Aorta (tissue), 5 donors: Measurements from ENCODE around the gene PIP4K2A. TPM values are rescaled to one million over a fixed set of nuclear protein-coding genes. Genes with fewer than 3 reads are reported as not detected.

Experiments
- ATAC-seq: fragments of 200-7000 bp; cut with Tn5 transposase; one replicate; pipeline ENCODE4 v1.9.1; 2022; ENCODE audit warnings: moderate library complexity; ENCODE audit not compliant: low FRiP score
- DNase-seq, 2 donors: peaks; one replicate each; pipeline ENCODE4 v3.0.0-alpha.2; 2020
- H3K27ac ChIP-seq, 2 donors: one replicate each; pipeline ENCODE4 v1.5.1; 2013; ENCODE audit warnings: low read length in 2 of 2, mild to moderate bottlenecking in 2 of 2, moderate library complexity in 2 of 2, control low read depth in 1 of 2, inconsistent platforms in 1 of 2, low read depth in 1 of 2
- H3K27me3 ChIP-seq, 2 donors: one replicate each; pipeline ENCODE4 v1.6.1; 2013; ENCODE audit warnings: control low read depth in 1 of 2, low read length in 1 of 2, mild to moderate bottlenecking in 1 of 2, moderate library complexity in 1 of 2; ENCODE audit not compliant: insufficient read depth in 2 of 2, control insufficient read depth in 1 of 2
- H3K36me3 ChIP-seq, 2 donors: one replicate each; pipeline ENCODE4 v1.6.1; 2013; ENCODE audit warnings: control low read depth in 1 of 2, low read length in 1 of 2, mild to moderate bottlenecking in 1 of 2; ENCODE audit not compliant: insufficient read depth in 2 of 2, control insufficient read depth in 1 of 2
- H3K4me1 ChIP-seq, 2 donors: one replicate each; pipeline ENCODE4 v1.6.1; 2013; ENCODE audit warnings: low read length in 2 of 2, control low read depth in 1 of 2, mild to moderate bottlenecking in 1 of 2, moderate library complexity in 1 of 2; ENCODE audit not compliant: insufficient read depth in 2 of 2, control insufficient read depth in 1 of 2
- H3K4me3 ChIP-seq, 2 donors: one replicate each; pipeline ENCODE4 v1.5.1; 2013; ENCODE audit warnings: low read length in 2 of 2, control low read depth in 1 of 2, mild to moderate bottlenecking in 1 of 2
- H3K9me3 ChIP-seq: one replicate; pipeline ENCODE4 v1.6.1; 2013; ENCODE audit warnings: mild to moderate bottlenecking, low read length; ENCODE audit not compliant: control insufficient read depth
- WGBS, 2 donors: extraction: QIAGEN DNeasy Blood & Tissue Kit; methylation state at CpG; one replicate each; pipeline ENCODE4 v1.1.7; 2013; 5-methylcytosine and 5-hydroxymethylcytosine counted together
- intact Hi-C, 2 donors: fragments of 100-400 bp; cut with DNase I; formaldehyde crosslinking; loops; one replicate each; pipeline versions ENCODE4 v1.14.2 to v1.15.0; 2022
- polyA plus RNA-seq, 2 donors: library from polyadenylated mRNA; stranded (reverse); fragments of 200-250 nt; gene quantifications; one replicate each; pipeline ENCODE4 v1.2.3, GENCODE V29; 2013
- total RNA-seq, 2 donors: library from RNA; stranded (reverse); fragmentation: NEBNext Ultra II Directional; extraction: Animal tissue kit (Norgen Biotek cat#: 25700); gene quantifications; one replicate each; pipeline ENCODE4 v1.2.1, GENCODE V29; 2021
- donor health status: healthy with polysubstance abuse.
- donor health status: Bipolar disorder and iron deficiency.
- donor health status: DM: no; HTN: no; CAD: no.
- donor health status: DM: no; HTN: no; CAD: no.
- donor health status: DM: yes; HTN: yes; CAD: no.

Gene PIP4K2A
- total and polyA plus RNA-seq, 4 donors: 24.2 to 90.3 (median 53.6) TPM

- Histone ChIP-seq H3K9me3 (no peaks in the 10 kb centered on the region), H3K4me1 (peaks cover 4 to 6% of the 10 kb centered on the region in 2 donors), H3K4me3 (no peak overlapping the region), H3K27ac (no peak overlapping the region), H3K36me3 (no peaks in the 10 kb centered on the region), H3K27me3 (no peaks in the 10 kb centered on the region)
- ATAC-seq (no peak), DNase-seq (no peak)
- intact Hi-C loops: no loop called here
- WGBS, 2 donors: 76 to 86% methylated on average over 6 of the region's 6 CpGs
These were observed 74.0 kb downstream of the PIP4K2A start for GRCh38 chr10:22640359-22640758.

DNA sequence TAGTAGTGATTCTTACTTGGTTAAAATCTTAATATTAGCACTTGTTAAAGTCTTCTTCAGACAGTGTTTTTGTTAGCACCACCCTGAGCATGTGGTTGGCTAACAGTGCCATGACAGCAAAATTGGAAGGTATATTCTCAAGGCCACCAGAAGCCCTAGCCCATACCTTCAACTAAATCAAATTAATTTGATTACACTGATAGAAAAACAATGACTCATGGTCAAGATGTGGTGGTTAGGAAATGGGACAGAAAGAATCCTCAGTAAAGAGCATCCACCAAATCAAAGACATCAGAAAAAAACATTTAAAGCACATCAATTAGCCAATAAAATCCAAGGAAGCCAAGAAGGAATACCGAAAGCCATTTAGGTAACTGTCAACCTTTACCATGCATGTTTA lies 75.5 kb downstream of the PIP4K2A start:
- intact Hi-C loops: no loop called here
- H3K36me3 ChIP-seq: no peaks in the 10 kb centered on the region
- no peaks in the 10 kb centered on the region for H3K9me3 ChIP-seq
- no peak for DNase-seq
- no peak for ATAC-seq
- H3K4me1 ChIP-seq: peaks cover 4 to 6% of the 10 kb centered on the region in 2 donors
- H3K4me3 ChIP-seq: no peak overlapping the region
- 99 to 100% methylated on average over 1 of the region's 1 CpG for WGBS, 2 donors
- H3K27me3 ChIP-seq: no peaks in the 10 kb centered on the region
- no peak overlapping the region for H3K27ac ChIP-seq

DNA sequence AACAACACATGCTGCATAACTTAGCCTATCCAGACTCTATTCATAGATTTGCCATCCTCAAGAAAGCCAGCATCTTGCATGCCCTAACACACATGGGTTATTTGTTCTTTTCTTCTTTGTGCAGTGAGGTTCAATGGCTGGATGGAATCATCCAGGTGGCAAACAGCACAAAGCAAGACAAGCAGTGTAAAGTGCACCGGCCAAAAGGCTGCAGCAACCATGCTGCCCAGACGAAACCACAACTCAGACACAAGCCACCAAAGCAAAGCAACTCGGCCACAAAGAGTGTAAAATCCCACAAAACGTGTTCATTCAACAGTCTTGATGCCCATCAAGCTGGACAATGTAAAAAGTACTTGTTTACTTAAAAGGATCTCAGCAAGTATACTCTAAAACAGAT lies 76.9 kb downstream of the PIP4K2A start:
- intact Hi-C loops: no loop called here
- Histone ChIP-seq H3K36me3 (no peaks in the 10 kb centered on the region), H3K27me3 (no peaks in the 10 kb centered on the region), H3K27ac (no peak overlapping the region), H3K4me3 (no peak overlapping the region), H3K4me1 (peaks cover 0 to 6% of the 10 kb centered on the region in 2 donors), H3K9me3 (no peaks in the 10 kb centered on the region)
- ATAC-seq (no peak), DNase-seq (no peak)
- WGBS, 2 donors: 93% methylated on average over 4 of the region's 4 CpGs

GRCh38 chr10:22635650-22636049 lies 78.7 kb downstream of the PIP4K2A start:
- H3K36me3 ChIP-seq: no peaks in the 10 kb centered on the region
- H3K9me3 ChIP-seq: no peaks in the 10 kb centered on the region
- H3K4me3 ChIP-seq: no peak overlapping the region
- ATAC-seq (no peak), DNase-seq (no peak)
- peaks cover 0 to 6% of the 10 kb centered on the region in 2 donors for H3K4me1 ChIP-seq
- no peaks in the 10 kb centered on the region for H3K27me3 ChIP-seq
- WGBS, 2 donors: 95 to 97% methylated on average over 10 of the region's 10 CpGs
- intact Hi-C loops: no loop called here
- H3K27ac ChIP-seq: no peak overlapping the region

DNA sequence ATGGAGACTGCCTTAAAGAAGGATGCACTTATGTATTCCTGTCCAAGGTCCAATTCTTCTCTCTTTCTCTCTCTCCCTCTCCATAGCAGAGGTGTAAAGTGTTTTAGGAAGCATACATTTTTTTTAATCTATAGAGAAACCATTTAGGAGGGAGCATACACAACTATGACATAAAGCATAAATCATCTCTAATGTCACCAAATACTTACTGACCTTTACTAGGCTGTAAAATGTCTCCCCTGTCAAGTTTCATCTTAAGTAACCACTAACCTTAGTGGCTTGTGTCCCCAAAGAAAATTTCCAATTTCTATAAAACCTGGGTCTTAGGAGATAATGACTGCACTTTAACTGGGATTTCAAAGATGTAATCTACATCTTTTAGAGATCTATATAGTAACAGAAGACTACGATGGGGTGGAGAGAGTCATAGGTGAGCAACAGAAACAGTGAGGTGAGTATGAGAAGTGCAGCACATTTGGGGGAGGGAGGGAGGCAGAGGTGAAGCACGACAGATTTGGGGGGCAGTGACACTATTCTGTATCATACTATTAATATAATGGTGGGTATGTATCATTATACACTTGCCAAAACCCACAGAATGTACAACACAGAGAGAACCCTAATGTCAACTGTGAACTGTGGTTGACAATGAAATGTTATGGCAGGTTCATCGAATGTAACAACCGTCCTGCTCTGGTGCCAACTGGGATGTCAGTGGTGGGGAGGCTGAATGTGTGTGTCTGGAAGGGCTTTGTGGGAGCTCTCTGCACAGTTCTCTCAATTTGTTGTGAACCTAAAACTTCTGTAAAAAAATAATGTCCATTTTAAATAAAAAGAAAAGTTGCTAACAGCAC lies 79.5 kb downstream of the PIP4K2A start:
- no peak for ATAC-seq
- Histone ChIP-seq H3K4me1 (peaks cover 3 to 5% of the 10 kb centered on the region in 2 donors), H3K27me3 (no peaks in the 10 kb centered on the region), H3K27ac (no peak overlapping the region), H3K9me3 (no peaks in the 10 kb centered on the region), H3K36me3 (no peaks in the 10 kb centered on the region), H3K4me3 (no peak overlapping the region)
- no peak for DNase-seq
- 90 to 93% methylated on average over 4 of the region's 4 CpGs for WGBS, 2 donors
- intact Hi-C loops: no loop called here

- Histone ChIP-seq H3K9me3 (no peaks in the 10 kb centered on the region), H3K36me3 (no peaks in the 10 kb centered on the region), H3K27me3 (no peaks in the 10 kb centered on the region), H3K4me3 (no peak overlapping the region), H3K27ac (no peak overlapping the region), H3K4me1 (peaks cover 4 to 5% of the 10 kb centered on the region in 2 donors)
- intact Hi-C loops: no loop called here
- no peak for DNase-seq
- no peak for ATAC-seq
- whole genome bisulfite sequencing, 2 donors: 94 to 95% methylated on average over 5 of the region's 5 CpGs
These were observed 80.3 kb downstream of the PIP4K2A start for GRCh38 chr10:22634093-22634492.

DNA sequence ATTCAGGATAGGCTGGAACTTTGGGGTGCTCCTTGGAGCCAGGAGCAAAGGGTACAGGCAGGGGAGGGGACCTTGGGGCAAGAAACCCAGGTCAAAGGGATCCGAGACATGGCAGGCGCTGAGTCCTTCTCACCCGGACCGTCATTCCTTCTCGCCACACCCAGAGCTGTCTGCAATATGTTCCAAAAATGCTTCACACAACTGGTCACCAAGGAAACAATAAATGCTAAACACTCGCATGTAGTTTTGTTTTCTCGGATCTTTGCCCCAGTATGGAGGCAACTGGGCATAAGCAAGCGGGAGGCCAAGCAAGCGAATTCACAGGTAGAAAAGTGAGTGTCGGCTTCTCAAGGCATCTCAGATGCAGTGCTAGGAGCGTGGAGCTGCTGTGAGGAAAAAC lies 80.8 kb downstream of the PIP4K2A start:
- DNase-seq: no peak
- no peak overlapping the region for H3K27ac ChIP-seq
- intact Hi-C loops: no loop called here
- H3K4me3 ChIP-seq: no peak overlapping the region
- WGBS, 2 donors: 95 to 96% methylated on average over 11 of the region's 11 CpGs
- no peak for ATAC-seq
- no peaks in the 10 kb centered on the region for H3K27me3 ChIP-seq
- no peaks in the 10 kb centered on the region for H3K36me3 ChIP-seq
- peaks cover 4 to 5% of the 10 kb centered on the region in 2 donors for H3K4me1 ChIP-seq
- H3K9me3 ChIP-seq: no peaks in the 10 kb centered on the region

DNA sequence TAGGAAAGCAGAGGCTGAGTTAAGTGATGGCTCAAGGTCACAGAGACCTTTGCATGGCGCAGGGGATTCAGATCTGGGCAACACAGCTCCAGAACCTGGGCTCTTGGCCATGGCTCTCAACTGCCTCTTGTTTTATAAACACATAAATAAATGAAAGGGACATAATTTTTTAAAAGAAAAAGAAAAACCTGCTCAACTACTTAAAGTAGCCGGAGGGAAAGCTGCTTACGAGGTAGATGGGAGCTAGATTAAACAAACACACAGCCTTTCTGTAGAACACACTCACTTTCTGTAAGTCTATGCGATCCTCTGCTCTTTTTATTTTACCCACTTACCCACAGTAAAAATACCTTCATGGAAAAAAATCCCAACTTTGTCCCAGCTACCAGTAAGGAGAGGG lies 81.3 kb downstream of the PIP4K2A start:
- Histone ChIP-seq H3K36me3 (no peaks in the 10 kb centered on the region), H3K27ac (no peak overlapping the region), H3K4me1 (peaks cover 4 to 5% of the 10 kb centered on the region in 2 donors), H3K9me3 (no peaks in the 10 kb centered on the region), H3K4me3 (no peak overlapping the region), H3K27me3 (no peaks in the 10 kb centered on the region)
- intact Hi-C loops: no loop called here
- no peak for ATAC-seq
- DNase-seq: no peak
- WGBS, 2 donors: 93 to 98% methylated on average over 4 of the region's 4 CpGs

DNA sequence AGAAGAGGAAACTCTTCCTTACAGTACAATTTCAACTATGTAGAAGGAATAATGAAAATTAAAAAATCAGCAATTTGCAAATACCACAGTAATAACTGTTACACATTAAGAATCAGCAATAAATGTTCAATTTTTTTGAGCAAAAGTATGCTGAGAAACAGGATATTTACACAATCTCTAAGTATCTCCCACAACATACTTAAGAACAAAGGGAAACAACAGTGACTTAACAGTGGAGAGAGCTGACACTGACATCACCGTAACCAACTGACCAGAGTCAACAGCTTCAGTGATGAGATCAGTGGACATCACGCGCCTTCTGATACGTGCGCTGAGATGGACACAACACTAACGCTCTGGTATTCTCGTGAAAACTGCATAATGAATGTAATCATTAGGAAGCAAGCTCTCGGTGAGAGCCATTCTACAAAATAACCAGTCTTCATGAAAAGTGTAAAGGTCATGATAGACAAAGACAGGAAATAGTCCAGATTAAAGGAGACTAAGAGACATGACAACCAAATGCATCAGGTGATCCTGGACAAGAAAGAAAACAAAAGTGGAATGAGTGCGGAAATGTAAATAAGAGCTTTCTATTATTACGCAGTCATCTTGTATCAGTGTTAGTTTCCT lies 82.6 kb downstream of the PIP4K2A start:
- peaks cover 3 to 6% of the 10 kb centered on the region in 2 donors for H3K4me1 ChIP-seq
- intact Hi-C loops: no loop called here
- DNase-seq (no peak), ATAC-seq (no peak)
- H3K27ac ChIP-seq: no peak overlapping the region
- no peaks in the 10 kb centered on the region for H3K27me3 ChIP-seq
- 96% methylated on average over 10 of the region's 10 CpGs for WGBS, 2 donors
- H3K9me3 ChIP-seq: no peaks in the 10 kb centered on the region
- no peak overlapping the region for H3K4me3 ChIP-seq
- H3K36me3 ChIP-seq: no peaks in the 10 kb centered on the region
